Kidney (tissue), 14 donors: ENCODE data around the gene GP1BB. TPM values are rescaled to one million over a fixed set of nuclear protein-coding genes. Genes with fewer than 3 reads are reported as not detected.

Experiments used
- DNase-seq, 5 donors: peaks; one replicate each; pipeline ENCODE4 v3.0.0-alpha.2; 2013 to 2020
- FAIRE-seq: peaks from 2 replicates; lab custom pipeline; 2012; peaks lifted over from hg19 to GRCh38; lab: Jason Lieb, UNC
- H3K27ac ChIP-seq, 2 donors: one replicate each; pipeline ENCODE4 v1.7.0; 2013; ENCODE audit warnings: low read depth in 2 of 2, low read length in 2 of 2, inconsistent platforms in 1 of 2
- H3K27me3 ChIP-seq: one replicate; pipeline ENCODE4 v1.7.1; 2013; ENCODE audit warnings: low read length, inconsistent platforms; ENCODE audit not compliant: control insufficient read depth, insufficient read depth
- H3K36me3 ChIP-seq, 3 donors: one replicate each; pipeline versions ENCODE4 v1.7.0 to v1.7.1; 2013; ENCODE audit warnings: low read length in 3 of 3, control low read depth in 1 of 3, inconsistent platforms in 1 of 3; ENCODE audit not compliant: insufficient read depth in 3 of 3, control insufficient read depth in 2 of 3
- H3K4me1 ChIP-seq, 3 donors: one replicate each; pipeline versions ENCODE4 v1.7.0 to v1.7.1; 2013; ENCODE audit warnings: low read length in 3 of 3, inconsistent platforms in 1 of 3, low read depth in 1 of 3; ENCODE audit not compliant: control insufficient read depth in 2 of 3, insufficient read depth in 2 of 3
- H3K4me3 ChIP-seq, 3 donors: one replicate each; pipeline versions ENCODE4 v1.7.0 to v1.8.1; 2013; ENCODE audit warnings: low read length in 3 of 3, control low read depth in 1 of 3, inconsistent platforms in 1 of 3
- H3K9ac ChIP-seq, 3 donors: one replicate each; pipeline versions ENCODE4 v1.7.0 to v1.7.1; 2013; ENCODE audit warnings: low read length in 3 of 3, control low read depth in 1 of 3, inconsistent platforms in 1 of 3
- H3K9me3 ChIP-seq, 3 donors: one replicate each; pipeline versions ENCODE4 v1.7.0 to v1.7.1; 2013; ENCODE audit warnings: low read length in 3 of 3, control low read depth in 1 of 3, inconsistent platforms in 1 of 3; ENCODE audit not compliant: control insufficient read depth in 2 of 3, insufficient read depth in 1 of 3
- intact Hi-C: fragments of 100-400 bp; cut with DNase I; formaldehyde crosslinking; loops from one replicate; pipeline ENCODE4 v1.11.1; 2022
- polyA plus RNA-seq: library from polyadenylated mRNA; stranded (reverse); fragments of 350-450 nt; fragmentation: Illumina TruSeq; extraction: RNeasy Lipid Tissue Mini Kit (QIAGEN cat#74804); gene quantifications from one replicate; pipeline ENCODE4 v1.2.3, GENCODE V29; 2014; ENCODE audit warnings: low read depth, low replicate concordance; ENCODE audit not compliant: insufficient read depth
- total RNA-seq: library from RNA; stranded (reverse); fragmentation: NEBNext Ultra II Directional; extraction: Animal tissue kit (Norgen Biotek cat#: 25700); gene quantifications from one replicate; pipeline ENCODE4 v1.2.1, GENCODE V29; 2021
- TF ChIP-seq, protein P1 (sequence below): IDR thresholded peaks from 3 replicates; pipeline ENCODE4 v1.5.1; 2012; ENCODE audit warnings: mild to moderate bottlenecking, moderate library complexity, borderline replicate concordance; ENCODE audit not compliant: insufficient read depth; ENCODE audit errors: extremely low read depth
- donor health status: control.
- donor health status: control.
- donor health status: control.
- donor health status: control.
- donor health status: control.
- donor health status: DM: yes; HTN: yes; CAD: no.
- donor health status: Normal renal cell carcinoma (clear cell type).

GP1BB gene
- total and polyA plus RNA-seq, 2 donors from 2014 or later, result 1.9 to 4.1 TPM

DNA sequence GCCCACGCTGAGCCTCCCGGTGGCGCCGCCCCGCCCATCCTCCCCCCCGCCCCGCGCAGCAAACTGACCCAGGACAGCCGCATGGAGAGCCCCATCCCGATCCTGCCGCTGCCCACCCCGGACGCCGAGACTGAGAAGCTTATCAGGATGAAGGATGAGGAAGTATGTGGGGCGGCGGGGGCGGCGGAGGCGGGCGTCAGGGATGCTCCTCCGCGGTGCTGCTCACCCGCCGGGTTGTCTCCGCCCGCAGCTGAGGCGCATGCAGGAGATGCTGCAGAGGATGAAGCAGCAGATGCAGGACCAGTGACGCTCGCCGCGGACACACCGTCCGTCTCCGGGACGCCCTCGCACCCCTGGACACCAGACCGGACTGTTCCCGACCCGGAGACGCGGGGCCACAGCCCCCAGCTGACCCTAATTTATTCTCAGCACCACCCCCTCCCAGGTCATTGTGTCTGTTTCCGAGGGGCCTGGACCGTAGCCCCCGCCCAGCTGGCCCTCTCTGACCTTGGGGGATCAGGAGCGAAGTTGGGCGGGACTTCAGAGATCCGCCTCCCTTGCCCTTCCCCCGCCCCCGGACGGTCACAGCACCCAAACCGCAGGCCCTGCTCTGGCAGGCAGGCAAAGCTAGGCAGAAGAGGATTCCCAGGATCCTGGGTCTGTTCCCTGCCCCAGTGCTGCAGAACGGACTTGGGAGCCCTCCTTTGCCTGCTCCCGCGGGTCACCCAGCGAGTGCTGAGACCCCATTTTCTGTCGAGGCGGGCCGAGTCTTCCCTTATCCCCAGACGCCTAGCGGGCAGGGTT is 959 bp upstream of the GP1BB start:
- no peak overlapping the region for H3K9ac ChIP-seq
- H3K4me3 ChIP-seq, result no peak overlapping the region
- H3K9me3 ChIP-seq, result no peaks in the 10 kb centered on the region
- H3K4me1 ChIP-seq, result peaks cover 0 to 14% (median 0%) of the 10 kb centered on the region in 3 donors
- peaks cover 12% of the 10 kb centered on the region for H3K27me3 ChIP-seq
- DNase-seq, result no peak
- no peak overlapping the region for H3K27ac ChIP-seq
- FAIRE-seq, result no peak
- no peaks in the 10 kb centered on the region for H3K36me3 ChIP-seq
- TF ChIP-seq, protein P1, sequence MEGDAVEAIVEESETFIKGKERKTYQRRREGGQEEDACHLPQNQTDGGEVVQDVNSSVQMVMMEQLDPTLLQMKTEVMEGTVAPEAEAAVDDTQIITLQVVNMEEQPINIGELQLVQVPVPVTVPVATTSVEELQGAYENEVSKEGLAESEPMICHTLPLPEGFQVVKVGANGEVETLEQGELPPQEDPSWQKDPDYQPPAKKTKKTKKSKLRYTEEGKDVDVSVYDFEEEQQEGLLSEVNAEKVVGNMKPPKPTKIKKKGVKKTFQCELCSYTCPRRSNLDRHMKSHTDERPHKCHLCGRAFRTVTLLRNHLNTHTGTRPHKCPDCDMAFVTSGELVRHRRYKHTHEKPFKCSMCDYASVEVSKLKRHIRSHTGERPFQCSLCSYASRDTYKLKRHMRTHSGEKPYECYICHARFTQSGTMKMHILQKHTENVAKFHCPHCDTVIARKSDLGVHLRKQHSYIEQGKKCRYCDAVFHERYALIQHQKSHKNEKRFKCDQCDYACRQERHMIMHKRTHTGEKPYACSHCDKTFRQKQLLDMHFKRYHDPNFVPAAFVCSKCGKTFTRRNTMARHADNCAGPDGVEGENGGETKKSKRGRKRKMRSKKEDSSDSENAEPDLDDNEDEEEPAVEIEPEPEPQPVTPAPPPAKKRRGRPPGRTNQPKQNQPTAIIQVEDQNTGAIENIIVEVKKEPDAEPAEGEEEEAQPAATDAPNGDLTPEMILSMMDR, result no peak
- intact Hi-C loops, result no loop called here

DNA sequence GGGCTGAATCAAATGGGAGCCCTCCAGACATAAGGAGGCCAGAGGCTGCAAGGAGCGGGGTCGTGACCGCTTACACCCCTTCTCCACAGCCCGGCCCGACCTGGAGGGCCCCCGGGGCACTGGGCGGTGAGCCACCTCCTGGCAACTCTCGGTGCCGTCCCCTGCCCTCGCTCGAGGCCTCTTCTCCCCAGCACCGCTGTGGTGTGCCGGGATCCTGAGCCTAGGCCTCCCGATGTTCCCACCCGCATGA is 432 bp upstream of the GP1BB start:
- TF ChIP-seq, protein P1, result no peak
- Histone ChIP-seq H3K27ac (no peak overlapping the region), H3K9me3 (no peaks in the 10 kb centered on the region), H3K9ac (no peak overlapping the region), H3K4me3 (no peak overlapping the region), H3K27me3 (peaks cover 12% of the 10 kb centered on the region), H3K36me3 (no peaks in the 10 kb centered on the region), H3K4me1 (peaks cover 0 to 9% (median 0%) of the 10 kb centered on the region in 3 donors)
- intact Hi-C loops, result no loop called here
- FAIRE-seq (no peak), DNase-seq (no peak)

DNA sequence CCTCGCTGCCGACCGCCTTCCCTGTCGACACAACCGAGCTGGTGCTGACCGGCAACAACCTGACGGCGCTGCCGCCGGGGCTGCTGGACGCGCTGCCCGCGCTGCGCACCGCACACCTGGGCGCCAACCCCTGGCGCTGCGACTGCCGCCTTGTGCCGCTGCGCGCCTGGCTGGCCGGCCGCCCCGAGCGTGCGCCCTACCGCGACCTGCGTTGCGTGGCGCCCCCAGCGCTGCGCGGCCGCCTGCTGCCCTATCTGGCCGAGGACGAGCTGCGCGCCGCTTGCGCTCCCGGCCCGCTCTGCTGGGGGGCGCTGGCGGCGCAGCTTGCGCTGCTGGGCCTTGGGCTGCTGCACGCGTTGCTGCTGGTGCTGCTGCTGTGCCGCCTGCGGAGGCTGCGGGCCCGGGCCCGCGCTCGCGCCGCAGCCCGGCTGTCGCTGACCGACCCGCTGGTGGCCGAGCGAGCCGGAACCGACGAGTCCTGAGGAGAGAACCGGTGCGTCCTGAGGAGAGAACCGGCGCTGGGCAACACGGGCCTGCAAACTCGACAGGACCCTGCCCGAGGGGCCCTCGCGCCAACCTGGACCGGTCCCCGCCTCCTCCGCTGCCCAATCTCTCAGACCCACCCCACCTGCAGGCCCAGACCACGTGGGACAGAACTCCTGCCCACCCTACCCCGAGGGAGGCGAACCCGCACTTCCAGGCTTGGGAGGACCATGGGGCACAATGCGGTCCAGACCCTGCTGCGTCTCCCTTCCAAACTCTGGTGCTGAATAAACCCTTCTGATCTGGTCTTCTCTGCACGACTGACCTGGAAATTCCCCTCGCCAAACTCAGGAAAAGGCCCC is 866 bp downstream of the GP1BB start:
- FAIRE-seq (no peak), DNase-seq (peak in 3 of 5 donors; percentile 57 to 74 (median 60))
- H3K9ac ChIP-seq, result no peak overlapping the region
- no peak overlapping the region for H3K27ac ChIP-seq
- no peaks in the 10 kb centered on the region for H3K36me3 ChIP-seq
- intact Hi-C loops, result no loop called here
- H3K9me3 ChIP-seq, result no peaks in the 10 kb centered on the region
- peaks cover 0 to 6% (median 0%) of the 10 kb centered on the region in 3 donors for H3K4me1 ChIP-seq
- H3K4me3 ChIP-seq, result no peak overlapping the region
- TF ChIP-seq, protein P1, result no peak
- H3K27me3 ChIP-seq, result peaks cover 12% of the 10 kb centered on the region
